Ammon's horn (tissue), 1 donor: ENCODE results near the gene CALCOCO2.
A peak's percentile ranks its signal among the peaks of the same experiment; 100 is the strongest.

ENCODE experiments used
- DNase-seq: peaks from one replicate; pipeline ENCODE4 v3.0.0-alpha.2; 2016; ENCODE audit warnings: low spot score

The CALCOCO2 gene

GRCh38 chr17:48873696-48874443, 43.0 kb downstream of the CALCOCO2 start:
- no peak for DNase-seq

GRCh38 chr17:48878920-48879898, 48.4 kb downstream of the CALCOCO2 start:
- peak; percentile 82 for DNase-seq

GRCh38 chr17:48882272-48882671, 51.4 kb downstream of the CALCOCO2 start:
- DNase-seq: no peak

- no peak for DNase-seq
These were observed 52.3 kb downstream of the CALCOCO2 start for GRCh38 chr17:48883171-48883570.

- DNase-seq: no peak
These were observed 59.3 kb downstream of the CALCOCO2 start for GRCh38 chr17:48890086-48890485.

GRCh38 chr17:48892940-48893645, 62.3 kb downstream of the CALCOCO2 start:
- no peak for DNase-seq

- no peak for DNase-seq
These were observed 63.0 kb downstream of the CALCOCO2 start for GRCh38 chr17:48893646-48894508.

- no peak for DNase-seq
These were observed 64.1 kb downstream of the CALCOCO2 start for GRCh38 chr17:48894886-48895285.

GRCh38 chr17:48901241-48901640, 70.4 kb downstream of the CALCOCO2 start:
- DNase-seq: no peak

GRCh38 chr17:48903401-48903800, 72.6 kb downstream of the CALCOCO2 start:
- DNase-seq: no peak

GRCh38 chr17:48904428-48904827, 73.6 kb downstream of the CALCOCO2 start:
- DNase-seq: no peak

GRCh38 chr17:48905987-48906515, 75.2 kb downstream of the CALCOCO2 start:
- no peak for DNase-seq

GRCh38 chr17:48907713-48908046, 76.8 kb downstream of the CALCOCO2 start:
- no peak for DNase-seq

GRCh38 chr17:48908047-48908843, 77.4 kb downstream of the CALCOCO2 start, which contains the start of gene UBE2Z:
Gene UBE2Z, plus strand, starts transcription at chr17:48908407. Its CDS starts 97 bp downstream, at chr17:48908504.
- DNase-seq: peak; percentile 99

GRCh38 chr17:48908853-48909394, 78.1 kb downstream of the CALCOCO2 start:
- DNase-seq: peak; percentile 32

- no peak for DNase-seq
These were observed 78.9 kb downstream of the CALCOCO2 start for GRCh38 chr17:48909783-48910182.

- peak; percentile 71 for DNase-seq
These were observed 79.5 kb downstream of the CALCOCO2 start for GRCh38 chr17:48910370-48910769.

- DNase-seq: no peak
These were observed 81.6 kb downstream of the CALCOCO2 start for GRCh38 chr17:48912476-48912875.
